Esophagus squamous epithelium (tissue), 4 donors: ENCODE results near the gene MAN1C1.
A peak's percentile ranks its signal among the peaks of the same experiment; 100 is the strongest.

Source experiments
- POLR2A ChIP-seq, 4 donors: fragments of 450-650 bp; IDR thresholded peaks; one replicate each; pipeline ENCODE4 v1.6.1; 2017; ENCODE audit warnings: antibody characterized with exemption in 4 of 4, mild to moderate bottlenecking in 4 of 4, moderate library complexity in 3 of 4
- TF ChIP-seq, protein P1 (sequence below), 6 experiments: fragments of 450-650 bp in 4 of 6; fragments of 200-600 bp in 2 of 6; sonication (generic) in 2 of 6; IDR thresholded peaks; one replicate each; pipeline ENCODE4 v1.5.1; 2016 to 2019; ENCODE audit warnings: antibody characterized with exemption in 6 of 6, mild to moderate bottlenecking in 4 of 6, moderate library complexity in 4 of 6

- TF ChIP-seq, protein P1, sequence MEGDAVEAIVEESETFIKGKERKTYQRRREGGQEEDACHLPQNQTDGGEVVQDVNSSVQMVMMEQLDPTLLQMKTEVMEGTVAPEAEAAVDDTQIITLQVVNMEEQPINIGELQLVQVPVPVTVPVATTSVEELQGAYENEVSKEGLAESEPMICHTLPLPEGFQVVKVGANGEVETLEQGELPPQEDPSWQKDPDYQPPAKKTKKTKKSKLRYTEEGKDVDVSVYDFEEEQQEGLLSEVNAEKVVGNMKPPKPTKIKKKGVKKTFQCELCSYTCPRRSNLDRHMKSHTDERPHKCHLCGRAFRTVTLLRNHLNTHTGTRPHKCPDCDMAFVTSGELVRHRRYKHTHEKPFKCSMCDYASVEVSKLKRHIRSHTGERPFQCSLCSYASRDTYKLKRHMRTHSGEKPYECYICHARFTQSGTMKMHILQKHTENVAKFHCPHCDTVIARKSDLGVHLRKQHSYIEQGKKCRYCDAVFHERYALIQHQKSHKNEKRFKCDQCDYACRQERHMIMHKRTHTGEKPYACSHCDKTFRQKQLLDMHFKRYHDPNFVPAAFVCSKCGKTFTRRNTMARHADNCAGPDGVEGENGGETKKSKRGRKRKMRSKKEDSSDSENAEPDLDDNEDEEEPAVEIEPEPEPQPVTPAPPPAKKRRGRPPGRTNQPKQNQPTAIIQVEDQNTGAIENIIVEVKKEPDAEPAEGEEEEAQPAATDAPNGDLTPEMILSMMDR (IDR thresholded peaks at IDR 0.05), result peak; percentile 80 to 95 (median 90)
- TF ChIP-seq POLR2A (IDR thresholded peaks at IDR 0.05), result no peak
Observed at GRCh38 chr1:25810341-25811299, 194.0 kb downstream of the MAN1C1 start.
